Ovary (tissue), 9 donors: ENCODE measurements around the gene NUF2. TPM values are rescaled to one million over a fixed set of nuclear protein-coding genes. Genes with fewer than 3 reads are reported as not detected.

Source experiments
- DNase-seq, 5 donors: peaks; one replicate each; pipeline ENCODE4 v3.0.0-alpha.2; 2019 to 2020
- H3K27ac ChIP-seq, 2 donors: fragments of 200-600 bp; one replicate each; pipeline versions ENCODE4 v1.5.1 to v1.8.0; 2019 to 2022
- H3K27me3 ChIP-seq: fragments of 200-600 bp; one replicate; pipeline ENCODE4 v1.8.0; 2022
- H3K36me3 ChIP-seq: fragments of 200-600 bp; sonication (generic); one replicate; pipeline ENCODE4 v1.5.1; 2019
- H3K4me1 ChIP-seq: one replicate; pipeline ENCODE4 v1.8.1; 2013; ENCODE audit warnings: mild to moderate bottlenecking, moderate library complexity; ENCODE audit not compliant: insufficient read depth
- H3K4me3 ChIP-seq: fragments of 200-600 bp; sonication (generic); one replicate; pipeline ENCODE4 v1.5.1; 2017
- H3K9me3 ChIP-seq, 2 donors: fragments of 200-600 bp in 1 of 2; sonication (generic) in 1 of 2; one replicate each; pipeline versions ENCODE4 v1.5.1 to v1.8.1; 2013 to 2019; ENCODE audit warnings: mild to moderate bottlenecking in 1 of 2, moderate library complexity in 1 of 2
- CTCF ChIP-seq, 3 donors: fragments of 450-650 bp in 2 of 3; fragments of 200-600 bp in 1 of 3; IDR thresholded peaks; one replicate each; pipeline versions ENCODE4 v1.5.1 to v1.8.0; 2016 to 2022; ENCODE audit warnings: antibody characterized with exemption in 3 of 3, mild to moderate bottlenecking in 1 of 3
- EP300 ChIP-seq: sonication (generic); formaldehyde crosslinking; IDR thresholded peaks from one replicate; pipeline ENCODE4 v1.6.1; 2017; ENCODE audit warnings: antibody characterized with exemption
- POLR2A ChIP-seq: fragments of 450-650 bp; IDR thresholded peaks from one replicate; pipeline ENCODE4 v1.6.1; 2017; ENCODE audit warnings: antibody characterized with exemption, mild to moderate bottlenecking, moderate library complexity
- WGBS, 3 donors: extraction: QIAGEN DNeasy Blood & Tissue Kit in 1 of 3; methylation state at CpG; one replicate each; pipeline versions ENCODE4 v1.1.5 to v1.1.7; 2013 to 2017; 5-methylcytosine and 5-hydroxymethylcytosine counted together
- intact Hi-C, 4 donors: fragments of 100-400 bp; cut with DNase I; formaldehyde crosslinking; loops; one replicate each; pipeline versions ENCODE4 v1.11.0 to v1.15.1; 2022 to 2023
- polyA plus RNA-seq, 2 donors: library from polyadenylated mRNA; stranded (reverse); fragments of 200-250 nt in 1 of 2; fragments of 350-450 nt in 1 of 2; fragmentation: Illumina TruSeq in 1 of 2; extraction: RNeasy Lipid Tissue Mini Kit (QIAGEN cat#74804) in 1 of 2; gene quantifications; one replicate each; pipeline ENCODE4 v1.2.3, GENCODE V29; 2013 to 2014
- total RNA-seq, 7 donors: library from RNA; depleted of rRNA in 2 of 7; stranded (reverse); fragments of >200 nt in 2 of 7; fragmentation: NEBNext Ultra II Directional in 3 of 7; extraction: Animal tissue kit (Norgen Biotek cat#: 25700) in 3 of 7; gene quantifications; one replicate each; pipeline versions ENCODE4 v1.1.0 to v1.2.4, GENCODE V29; 2016 to 2023
- donor health status: DM: no; HTN: no; CAD: no; lungs with moderate emphysema.
- donor health status: DM: no; HTN: no; CAD: no.
- donor health status: Bipolar disorder and iron deficiency.
- donor health status: DM: yes; HTN: yes; CAD: no.
- donor health status: DM: no; HTN: no; CAD: no.
- donor health status: DM: yes; HTN: yes; CAD: no.

NUF2 gene
- total and polyA plus RNA-seq, 9 donors, result 0.23 to 0.94 (median 0.62) TPM; not detected in 1

GRCh38 chr1:163388970-163389369 is 67.2 kb downstream of the NUF2 start:
- no peaks in the 10 kb centered on the region for H3K36me3 ChIP-seq
- intact Hi-C loops, result no loop called here
- no peak overlapping the region for H3K27ac ChIP-seq
- TF ChIP-seq EP300, result no peak
- TF ChIP-seq CTCF (IDR thresholded peaks at IDR 0.05), result no peak
- TF ChIP-seq POLR2A, result no peak
- DNase-seq, result no peak
- no peaks in the 10 kb centered on the region for H3K4me1 ChIP-seq
- H3K27me3 ChIP-seq, result no peaks in the 10 kb centered on the region
- H3K9me3 ChIP-seq, result no peaks in the 10 kb centered on the region
- 79 to 87% (median 83%) methylated on average over 4 of the region's 4 CpGs for WGBS, 3 donors
- no peak overlapping the region for H3K4me3 ChIP-seq

- Histone ChIP-seq H3K4me1 (no peaks in the 10 kb centered on the region), H3K27me3 (no peaks in the 10 kb centered on the region), H3K4me3 (no peak overlapping the region), H3K36me3 (no peaks in the 10 kb centered on the region), H3K27ac (no peak overlapping the region), H3K9me3 (no peaks in the 10 kb centered on the region)
- no peak for TF ChIP-seq POLR2A
- TF ChIP-seq CTCF (IDR thresholded peaks at IDR 0.05), result no peak
- TF ChIP-seq EP300, result no peak
- intact Hi-C loops, result no loop called here
- DNase-seq, result no peak
Observed at GRCh38 chr1:163395790-163396189, 74.0 kb downstream of the NUF2 start.

GRCh38 chr1:163397451-163398200 is 75.9 kb downstream of the NUF2 start:
- Histone ChIP-seq H3K4me3 (no peak overlapping the region), H3K27ac (no peak overlapping the region), H3K36me3 (no peaks in the 10 kb centered on the region), H3K27me3 (no peaks in the 10 kb centered on the region), H3K4me1 (no peaks in the 10 kb centered on the region), H3K9me3 (no peaks in the 10 kb centered on the region)
- TF ChIP-seq POLR2A (no peak), EP300 (no peak), CTCF (IDR thresholded peaks at IDR 0.05) (no peak)
- 47 to 55% (median 49%) methylated on average over 4 of the region's 4 CpGs for WGBS, 3 donors
- intact Hi-C loops, result no loop called here
- DNase-seq, result no peak

- DNase-seq, result no peak
- H3K27ac ChIP-seq, result no peak overlapping the region
- H3K27me3 ChIP-seq, result no peaks in the 10 kb centered on the region
- no peaks in the 10 kb centered on the region for H3K9me3 ChIP-seq
- 87% methylated on average over 5 of the region's 5 CpGs for WGBS, 3 donors
- TF ChIP-seq CTCF (IDR thresholded peaks at IDR 0.05) (no peak), EP300 (no peak), POLR2A (no peak)
- H3K36me3 ChIP-seq, result no peaks in the 10 kb centered on the region
- H3K4me1 ChIP-seq, result no peaks in the 10 kb centered on the region
- intact Hi-C loops, result no loop called here
- H3K4me3 ChIP-seq, result no peak overlapping the region
Observed at GRCh38 chr1:163399001-163399400, 77.2 kb downstream of the NUF2 start.
